NCI-H1048 (cell line): ENCODE measurements around the gene CYP19A1.
A peak's percentile ranks its signal among the peaks of the same experiment; 100 is the strongest.
"Not testable (repeated sequence)": the region's sequence is repeated elsewhere in the genome, so short reads cannot be mapped to it uniquely, and the experiment has no call there.

Experiments
- DNase-seq: peaks from one replicate; lab custom pipeline; 2025; lab: John Stamatoyannopoulos, UW

The CYP19A1 gene

GRCh38 chr15:51261113-51261512, 77.3 kb downstream of the CYP19A1 start:
- not testable (repeated sequence) for DNase-seq

- no peak for DNase-seq
Measured at GRCh38 chr15:51260202-51260601, 78.2 kb downstream of the CYP19A1 start.

- DNase-seq: no peak
Measured at GRCh38 chr15:51255533-51255932, 82.9 kb downstream of the CYP19A1 start.

GRCh38 chr15:51253366-51253765, 85.0 kb downstream of the CYP19A1 start:
- DNase-seq: no peak

GRCh38 chr15:51252671-51253070, 85.7 kb downstream of the CYP19A1 start:
- no peak for DNase-seq

- no peak for DNase-seq
Measured at GRCh38 chr15:51251556-51251955, 86.8 kb downstream of the CYP19A1 start.

- no peak for DNase-seq
Measured at GRCh38 chr15:51250217-51251011, 88.0 kb downstream of the CYP19A1 start.

GRCh38 chr15:51245628-51246027, 92.8 kb downstream of the CYP19A1 start:
- DNase-seq: no peak

GRCh38 chr15:51244423-51244869, 94.0 kb downstream of the CYP19A1 start:
- DNase-seq: no peak

- no peak for DNase-seq
Measured at GRCh38 chr15:51243774-51244173, 94.6 kb downstream of the CYP19A1 start.

- no peak for DNase-seq
Measured at GRCh38 chr15:51240066-51240465, 98.3 kb downstream of the CYP19A1 start.

- DNase-seq: no peak
Measured at GRCh38 chr15:51237816-51238215, 100.6 kb downstream of the CYP19A1 start.

GRCh38 chr15:51234176-51234927, 104.0 kb downstream of the CYP19A1 start:
- DNase-seq: no peak

GRCh38 chr15:51232581-51232980, 105.8 kb downstream of the CYP19A1 start:
- no peak for DNase-seq

- DNase-seq: no peak
Measured at GRCh38 chr15:51229907-51230330, 108.5 kb downstream of the CYP19A1 start.

GRCh38 chr15:51227940-51228732, 110.3 kb downstream of the CYP19A1 start:
- DNase-seq: peak; percentile 18

GRCh38 chr15:51226576-51227210, 111.7 kb downstream of the CYP19A1 start:
- DNase-seq: no peak

GRCh38 chr15:51224428-51224827, 114.0 kb downstream of the CYP19A1 start:
- no peak for DNase-seq

GRCh38 chr15:51223771-51224229, 114.6 kb downstream of the CYP19A1 start:
- no peak for DNase-seq

GRCh38 chr15:51218299-51218938, 120.0 kb downstream of the CYP19A1 start:
- no peak for DNase-seq

- DNase-seq: no peak
Measured at GRCh38 chr15:51212909-51213308, 125.5 kb downstream of the CYP19A1 start.
